GM18508 (cell line): ENCODE data around the gene CCDC81.
"Not testable (repeated sequence)": the region's sequence is repeated elsewhere in the genome, so short reads cannot be mapped to it uniquely, and the experiment has no call there.

ENCODE experiments used
- ATAC-seq: cut with Tn5 transposase; IDR thresholded peaks from one replicate; pipeline ENCODE4 v1.9.1; 2021; ENCODE audit warnings: moderate number of reproducible peaks; ENCODE audit not compliant: insufficient read depth, unreplicated experiment

Gene CCDC81

GRCh38 chr11:86433361-86434095, 58.8 kb downstream of the CCDC81 start:
- ATAC-seq = not testable (repeated sequence)

GRCh38 chr11:86435711-86436110, 61.0 kb downstream of the CCDC81 start:
- ATAC-seq = no peak

GRCh38 chr11:86438685-86439084, 64.0 kb downstream of the CCDC81 start:
- no peak for ATAC-seq

GRCh38 chr11:86440305-86440716, 65.6 kb downstream of the CCDC81 start:
- no peak for ATAC-seq

GRCh38 chr11:86440843-86441242, 66.2 kb downstream of the CCDC81 start:
- no peak for ATAC-seq

GRCh38 chr11:86442420-86442819, 67.7 kb downstream of the CCDC81 start:
- no peak for ATAC-seq

GRCh38 chr11:86442827-86443226, 68.1 kb downstream of the CCDC81 start:
- ATAC-seq = no peak

GRCh38 chr11:86443415-86443814, 68.7 kb downstream of the CCDC81 start:
- ATAC-seq = no peak

- no peak for ATAC-seq
Observed at GRCh38 chr11:86444981-86445380, 70.3 kb downstream of the CCDC81 start.

GRCh38 chr11:86446163-86446923, 71.7 kb downstream of the CCDC81 start:
- no peak for ATAC-seq

- ATAC-seq = no peak
Observed at GRCh38 chr11:86446924-86447285, 72.2 kb downstream of the CCDC81 start.

- no peak for ATAC-seq
Observed at GRCh38 chr11:86447763-86448480, 73.2 kb downstream of the CCDC81 start.

GRCh38 chr11:86449993-86450629, 75.4 kb downstream of the CCDC81 start:
- no peak for ATAC-seq

- ATAC-seq = no peak
Observed at GRCh38 chr11:86453290-86454030, 78.8 kb downstream of the CCDC81 start.

GRCh38 chr11:86456075-86456939, 81.6 kb downstream of the CCDC81 start:
- ATAC-seq = peak; percentile 71

- no peak for ATAC-seq
Observed at GRCh38 chr11:86458294-86459001, 83.8 kb downstream of the CCDC81 start.

GRCh38 chr11:86459002-86459385, 84.3 kb downstream of the CCDC81 start:
- no peak for ATAC-seq

GRCh38 chr11:86459682-86460460, 85.2 kb downstream of the CCDC81 start:
- no peak for ATAC-seq
